NT2/D1 (cell line): Measurements from ENCODE around the gene MRPS5.

Experiments
- YY1 ChIP-seq: IDR thresholded peaks from 2 replicates; pipeline ENCODE4 v1.6.1; 2011; ENCODE audit not compliant: insufficient read length, insufficient read depth
- ZNF274 ChIP-seq: IDR thresholded peaks from 2 replicates; pipeline ENCODE4 v1.6.1; 2011; ENCODE audit warnings: mild to moderate bottlenecking, low read depth, low read length

- TF ChIP-seq YY1 (no peak), ZNF274 (no peak)
Observed at GRCh38 chr2:95058989-95059641, 62.5 kb downstream of the MRPS5 start.
